Measurements from ENCODE around the gene C6orf132.

GRCh38 chr6:42136508-42137193 lies 5.8 kb downstream of the C6orf132 start:
- TF ChIP-seq POLR2A (IDR thresholded peaks at IDR 0.05; ENCODE audit: low read depth, low read length): no peak
- no peak for TF ChIP-seq TAF1 (IDR thresholded peaks at IDR 0.05; ENCODE audit: low read depth, low read length)

Data from GM12891 (cell line).